GM12872 (cell line): ENCODE data around the gene TNIP1.

Experiments
- CTCF ChIP-seq: IDR thresholded peaks from 3 replicates; pipeline ENCODE4 v1.5.1; 2011; ENCODE audit warnings: low read depth, mild to moderate bottlenecking, low read length, moderate library complexity; ENCODE audit not compliant: insufficient read depth

The TNIP1 gene

DNA sequence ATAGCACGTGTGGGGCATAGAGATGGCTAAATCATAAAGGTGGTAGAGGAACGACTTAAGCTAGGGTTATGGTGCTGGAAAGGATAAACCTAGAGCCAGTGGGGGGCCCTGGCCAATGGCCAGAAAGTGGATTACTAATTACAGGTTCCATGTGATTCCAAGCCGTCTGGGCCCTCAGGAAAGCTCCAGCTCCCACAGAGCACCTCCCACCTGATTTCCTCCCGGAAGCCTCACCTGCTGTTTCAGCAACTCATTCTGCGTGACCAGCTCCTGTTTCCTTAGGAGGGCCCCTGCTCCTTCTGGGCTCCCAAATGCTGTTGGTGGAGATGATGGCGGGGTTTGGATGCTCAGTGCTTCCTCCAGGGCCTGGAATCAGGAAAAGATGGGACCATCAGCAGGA, 44.3 kb downstream of the TNIP1 start:
- TF ChIP-seq CTCF, result no peak

DNA sequence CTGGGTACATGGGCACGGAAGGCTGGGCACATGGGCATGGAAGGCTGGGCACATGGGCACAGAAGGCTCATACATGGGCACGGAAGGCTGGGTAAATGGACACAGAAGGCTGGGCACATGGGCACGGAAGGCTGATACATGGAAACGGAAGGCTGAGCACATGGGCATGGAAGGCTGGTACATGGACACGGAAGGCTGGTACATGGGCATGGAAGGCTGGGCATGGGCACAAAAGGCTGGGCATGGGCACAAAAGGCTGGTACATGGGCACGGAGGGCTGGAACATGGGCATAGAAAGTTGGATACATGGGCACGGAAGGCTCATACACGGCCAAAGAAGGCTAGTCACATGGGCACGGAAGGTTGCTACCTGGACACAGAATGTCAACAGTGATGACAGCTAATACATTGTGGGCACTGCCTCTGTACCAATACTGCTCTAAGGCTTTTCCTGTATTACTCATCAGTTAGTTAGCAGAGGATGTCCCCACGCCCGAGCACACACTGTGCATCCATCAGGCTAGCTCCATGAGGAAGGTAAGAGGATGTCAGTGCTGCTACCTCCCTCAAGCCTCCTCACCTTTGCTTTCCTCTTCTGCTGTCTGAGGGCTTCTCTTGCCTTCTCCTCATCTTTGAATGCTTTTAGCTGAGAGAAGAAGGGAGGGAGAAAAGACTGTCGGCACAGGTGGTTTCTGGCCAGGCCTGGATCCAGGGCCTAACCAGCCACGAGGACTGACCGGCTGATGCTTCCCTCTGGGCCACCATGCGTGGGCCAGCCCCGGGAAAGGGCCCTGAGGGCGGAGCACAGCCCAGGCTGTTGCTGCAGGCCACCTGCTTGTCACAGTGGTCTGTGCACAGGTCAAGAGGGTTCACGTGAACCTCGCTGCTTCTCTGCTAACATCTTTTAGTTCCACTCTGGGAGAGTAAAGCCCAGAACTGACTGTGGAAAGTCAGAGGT, 46.1 kb downstream of the TNIP1 start:
- TF ChIP-seq CTCF, result no peak

DNA sequence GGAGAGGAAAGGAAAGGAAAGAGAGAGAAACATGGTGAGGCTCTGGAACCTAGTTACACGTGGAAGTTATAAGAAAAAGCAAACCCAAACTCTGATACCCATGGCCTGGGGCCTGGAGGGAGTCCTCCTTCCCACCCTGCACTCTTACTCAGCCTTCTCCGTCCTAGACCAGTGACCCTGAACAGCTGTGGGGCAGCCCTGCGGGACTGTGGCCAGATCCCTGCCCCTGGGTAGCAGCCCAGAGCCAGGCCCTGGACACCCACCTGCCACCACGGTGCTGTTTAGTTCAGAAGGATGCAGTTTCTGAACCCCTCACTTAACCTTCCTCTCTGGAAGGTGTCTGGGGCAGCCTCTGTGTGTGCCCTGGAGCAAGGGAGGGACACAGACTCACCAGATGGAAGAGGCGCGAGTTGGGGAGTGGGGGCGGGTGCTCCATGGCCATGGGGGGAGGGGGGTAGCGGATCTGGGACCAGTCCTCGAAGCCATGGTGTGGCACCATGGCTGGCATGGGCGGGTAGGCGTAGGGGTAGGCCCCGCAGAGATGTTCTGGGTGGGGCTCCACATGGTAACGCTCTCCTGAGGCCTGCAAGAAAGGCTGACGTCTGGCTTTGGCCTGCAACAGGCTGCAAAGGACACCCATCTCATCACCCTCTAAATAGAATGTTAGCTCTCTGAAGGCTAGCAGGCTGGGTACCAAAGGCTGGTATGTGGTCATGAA, 47.5 kb downstream of the TNIP1 start:
- no peak for TF ChIP-seq CTCF

GRCh38 chr5:151031554-151031953, 49.3 kb downstream of the TNIP1 start:
- no peak for TF ChIP-seq CTCF

DNA sequence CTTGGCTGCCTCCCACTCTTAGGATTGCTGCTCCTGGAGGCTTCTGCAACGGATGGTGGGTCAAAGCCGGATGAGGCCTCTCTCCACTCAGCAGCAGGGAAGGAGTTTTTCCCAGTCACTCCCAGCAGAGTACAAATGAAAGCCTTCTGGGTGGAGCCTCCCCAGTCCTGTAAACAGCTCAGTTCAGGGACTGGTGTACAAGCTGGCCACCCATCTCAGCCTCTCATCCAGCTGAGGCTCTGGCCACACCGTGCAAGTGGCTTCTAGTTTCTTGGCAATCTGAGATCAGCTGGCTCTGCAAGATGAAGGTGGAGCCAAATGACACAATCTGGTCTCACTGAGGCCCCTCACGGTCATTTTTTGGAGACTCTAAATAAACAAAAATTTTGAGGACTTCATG, 50.5 kb downstream of the TNIP1 start:
- no peak for TF ChIP-seq CTCF

DNA sequence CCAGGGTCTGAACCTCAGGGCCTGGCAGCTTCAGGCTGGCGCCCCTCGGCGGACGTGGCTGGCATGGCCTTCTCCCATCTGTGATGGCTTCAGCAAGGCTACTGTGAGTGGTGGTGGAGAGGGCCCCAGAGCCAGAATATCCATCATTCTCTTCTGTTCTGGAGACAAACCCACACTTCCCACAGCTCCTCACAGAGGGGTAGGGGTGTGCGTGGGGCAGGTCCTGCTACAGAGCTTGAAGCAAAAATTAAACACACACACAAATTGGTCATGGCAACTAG, 50.8 kb downstream of the TNIP1 start:
- TF ChIP-seq CTCF, result no peak

DNA sequence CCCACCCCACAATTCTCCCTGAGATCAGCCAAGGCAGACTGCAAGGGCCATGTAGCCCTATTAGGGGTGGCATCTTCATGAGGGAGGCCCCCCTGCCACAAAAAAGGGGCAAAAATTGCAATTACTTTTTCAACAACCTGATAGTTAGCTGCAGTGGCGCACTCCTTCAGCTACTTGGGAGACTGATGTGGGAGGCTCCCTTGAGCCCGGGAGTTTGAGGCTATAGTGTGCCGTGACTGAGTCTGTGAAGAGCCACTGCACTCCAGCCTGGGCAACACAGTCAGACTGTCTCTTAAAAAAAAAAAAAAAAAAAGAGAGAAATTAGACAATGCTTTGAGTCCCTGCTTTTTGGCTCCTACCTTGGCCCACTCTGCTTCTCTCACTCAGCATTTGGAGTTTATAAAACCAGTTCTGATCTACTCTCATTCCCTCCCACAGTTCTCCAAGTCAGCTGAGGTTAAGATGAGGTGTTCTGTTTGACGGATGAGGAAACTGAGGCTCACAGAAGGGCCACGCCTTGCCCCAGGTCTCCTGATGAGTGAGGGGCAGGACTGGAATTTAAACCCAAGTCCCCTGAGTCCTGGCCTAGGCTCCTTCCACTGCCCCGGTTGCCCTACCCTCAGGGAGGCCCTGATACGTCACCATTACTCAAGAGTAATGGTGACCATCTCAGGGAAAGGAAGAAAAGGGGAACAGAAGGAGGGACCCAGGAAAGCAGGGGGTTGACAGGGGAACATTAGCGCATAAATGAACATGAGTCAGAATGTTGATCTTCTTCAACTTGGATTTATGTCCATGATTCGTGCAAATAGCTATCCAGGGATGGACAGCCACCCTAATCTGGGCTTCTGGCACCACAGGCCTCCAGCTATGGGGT, 51.4 kb downstream of the TNIP1 start:
- no peak for TF ChIP-seq CTCF
